HS-27A (cell line): ENCODE data around the gene FLT3.

Source experiments
- DNase-seq: peaks from one replicate; pipeline ENCODE4 v3.0.0-alpha.2; 2012; ENCODE audit warnings: low read depth, missing footprints

FLT3 gene

DNA sequence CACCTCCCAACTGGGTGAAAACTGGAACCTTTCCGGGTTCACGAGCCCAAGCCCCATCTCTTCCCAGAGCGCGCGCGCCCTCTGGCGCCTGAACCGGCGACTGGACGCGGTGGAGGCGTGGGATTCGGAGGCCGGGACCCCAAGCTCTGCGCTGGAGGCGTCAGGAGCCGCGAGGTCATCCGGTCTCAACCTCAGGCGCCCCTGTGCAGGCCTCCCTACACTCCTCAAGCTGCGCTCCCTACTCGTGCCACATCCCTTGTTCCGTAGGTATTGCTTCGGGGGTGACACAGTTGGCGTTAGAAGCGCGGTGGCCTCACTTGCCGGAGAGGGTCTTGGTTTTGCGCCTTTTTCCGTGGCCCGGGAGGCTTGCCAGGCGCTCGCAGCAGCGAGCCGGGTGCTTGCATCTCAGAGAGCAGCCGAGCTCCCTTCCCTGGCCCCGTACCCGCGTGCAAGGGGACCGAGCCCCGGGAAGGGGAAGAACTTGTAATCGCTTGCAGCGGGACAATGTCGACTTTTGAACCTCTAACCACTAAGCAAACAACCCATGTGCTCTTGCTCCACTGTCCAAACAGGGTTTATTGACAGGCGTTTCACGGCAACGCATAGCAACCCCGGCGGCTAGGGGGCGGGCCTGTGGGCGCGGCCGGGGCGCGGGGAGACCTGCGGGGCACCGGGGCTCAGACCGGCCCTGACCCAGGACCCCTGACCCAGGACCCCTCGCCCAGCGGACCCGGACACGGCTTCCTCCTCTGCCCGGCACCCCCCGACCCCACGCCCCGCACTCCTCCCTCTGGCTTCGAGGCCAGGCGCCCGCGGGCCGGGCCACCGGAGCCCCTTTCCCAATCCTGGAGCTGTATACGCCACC is 139.8 kb downstream of the FLT3 start:
- DNase-seq, result no peak

DNA sequence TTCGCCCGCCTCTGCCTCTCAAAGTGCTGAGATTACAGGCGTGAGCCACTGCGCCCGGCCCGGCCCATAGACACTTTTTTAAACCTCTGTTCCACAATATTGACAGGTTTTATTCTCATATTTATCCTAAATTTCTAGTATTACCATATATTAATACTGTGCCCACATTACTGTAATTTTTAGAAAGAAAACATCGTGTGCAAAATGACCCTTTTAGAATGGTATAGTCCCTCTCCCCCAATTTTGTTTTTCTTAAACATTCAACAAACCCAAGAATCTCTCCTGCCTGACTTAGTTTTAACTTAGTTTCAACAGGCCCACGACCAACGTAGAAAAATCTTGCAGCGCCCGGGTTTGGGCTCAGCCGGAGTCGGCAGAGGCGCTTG is 140.4 kb downstream of the FLT3 start:
- DNase-seq, result no peak

DNA sequence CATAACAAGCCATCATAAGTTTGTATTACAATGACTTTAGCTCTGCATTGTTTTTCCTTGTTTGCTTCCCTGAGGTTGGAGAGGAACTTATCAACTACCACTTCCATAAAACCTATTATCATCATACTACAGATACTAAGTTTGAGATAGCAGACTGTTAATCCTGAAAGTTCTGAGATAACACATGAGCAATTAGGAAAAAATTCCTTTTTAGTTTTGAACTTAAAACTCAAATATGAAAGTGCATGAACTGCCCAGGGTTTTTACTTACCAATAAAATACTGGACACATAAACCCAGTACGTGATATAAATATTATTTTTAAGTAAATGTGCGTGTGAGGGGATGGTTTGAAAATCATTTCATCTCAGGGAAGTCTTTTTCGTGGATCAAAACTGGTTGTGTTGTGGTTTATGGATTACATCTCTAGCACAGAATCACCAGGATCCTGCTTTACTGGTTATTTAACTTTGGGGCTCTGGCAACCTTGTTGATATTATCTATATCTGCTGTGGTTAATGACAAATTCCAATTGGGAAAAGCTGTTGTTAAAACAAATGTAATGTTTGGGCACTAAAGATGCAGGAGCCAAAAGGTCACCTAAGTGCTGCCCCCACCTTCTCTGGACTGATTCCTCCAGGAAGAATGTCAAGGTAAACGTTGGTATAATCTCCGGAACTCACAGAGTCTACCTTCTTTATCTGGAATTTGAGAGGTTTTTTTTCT is 143.6 kb downstream of the FLT3 start:
- no peak for DNase-seq

DNA sequence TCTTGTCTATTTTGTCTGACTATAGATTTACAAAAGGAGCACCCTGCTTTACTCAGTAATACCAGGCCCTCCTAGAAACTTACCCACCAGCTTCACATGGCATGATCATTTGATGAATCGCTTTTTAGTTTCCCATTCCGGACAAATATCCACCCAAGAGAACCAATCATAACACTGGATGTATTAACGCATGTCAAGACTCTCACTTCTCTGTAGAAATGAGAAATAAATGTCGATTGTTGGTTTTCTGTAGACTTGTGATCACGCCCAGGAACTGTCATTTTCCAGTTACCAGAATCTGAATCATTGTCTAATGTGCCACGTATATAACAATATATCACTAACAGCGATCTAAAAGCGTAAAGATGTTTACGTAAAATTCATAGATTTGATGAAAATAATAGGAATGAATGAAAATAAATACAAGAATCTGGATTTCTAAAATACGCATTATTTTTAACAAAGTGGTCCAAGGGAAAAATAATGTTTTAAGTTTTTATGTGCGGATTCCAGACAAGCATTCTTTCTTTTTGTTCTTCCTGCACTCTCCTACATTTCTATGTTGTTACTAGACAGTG is 145.3 kb downstream of the FLT3 start:
- no peak for DNase-seq

DNA sequence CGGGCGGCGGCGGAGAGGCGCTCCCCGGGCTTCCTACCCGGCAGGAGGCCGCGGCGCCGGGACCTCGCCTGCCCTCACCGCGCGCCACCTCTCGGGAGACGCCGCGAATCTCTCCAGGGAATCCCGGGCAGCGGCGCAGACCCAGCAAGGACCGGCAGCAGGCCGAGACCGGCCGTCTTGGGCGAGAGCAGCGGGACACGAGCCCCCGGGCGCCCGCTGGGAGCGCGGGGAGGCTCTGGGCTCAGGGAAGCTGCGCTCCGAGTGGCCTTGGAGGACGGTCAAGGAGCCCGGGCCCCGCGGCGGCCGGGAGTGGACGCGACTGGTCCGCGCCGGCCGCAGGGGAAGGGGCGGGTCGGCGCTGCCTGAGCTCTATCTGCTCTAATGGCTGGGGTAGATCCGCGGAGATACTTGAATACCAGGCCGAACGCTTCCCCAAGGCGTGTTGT is 145.9 kb downstream of the FLT3 start:
- DNase-seq, result no peak

DNA sequence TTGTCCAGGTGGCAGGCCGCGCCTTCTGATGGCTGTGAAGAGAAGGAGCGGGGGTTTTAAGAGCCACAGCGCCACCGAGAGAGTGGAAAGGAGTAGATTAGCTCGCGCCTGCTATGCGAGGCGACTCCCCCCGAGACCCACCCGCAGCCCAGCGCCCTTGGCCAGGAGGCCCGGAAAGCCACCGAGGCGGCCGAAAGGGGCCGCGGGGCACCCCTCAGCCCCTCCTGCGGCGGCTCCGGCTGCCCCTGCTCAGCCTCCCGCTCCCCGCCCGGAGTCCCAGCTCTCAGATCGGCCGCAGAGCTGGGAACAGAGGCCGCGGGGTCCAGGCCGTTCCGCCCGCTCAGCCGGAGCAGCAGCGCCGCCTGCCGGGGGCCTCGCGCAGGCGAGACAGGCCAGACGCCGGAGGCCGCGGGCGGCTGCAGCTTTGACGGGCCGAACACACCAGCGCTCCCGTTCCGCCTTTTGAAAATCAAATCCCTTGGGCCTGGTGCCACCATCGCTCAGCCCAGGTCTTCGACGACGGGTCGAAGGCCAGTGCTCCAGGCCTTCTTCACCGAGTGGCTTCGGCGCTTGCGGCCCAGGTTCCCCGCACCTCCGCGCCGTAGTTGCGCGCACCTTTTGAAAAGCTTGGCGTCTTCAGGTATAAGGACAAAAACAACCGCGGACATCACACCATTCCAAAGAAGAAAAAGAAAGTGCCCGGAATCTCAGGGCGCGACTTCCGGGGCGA is 146.5 kb downstream of the FLT3 start:
- no peak for DNase-seq
